ENCODE data around the gene ACAT1. TPM values are rescaled to one million over a fixed set of nuclear protein-coding genes. Genes with fewer than 3 reads are reported as not detected.

Gene ACAT1
- total RNA-seq, 2 donors from 2014 or later, result 42.5 to 68.2 TPM

DNA sequence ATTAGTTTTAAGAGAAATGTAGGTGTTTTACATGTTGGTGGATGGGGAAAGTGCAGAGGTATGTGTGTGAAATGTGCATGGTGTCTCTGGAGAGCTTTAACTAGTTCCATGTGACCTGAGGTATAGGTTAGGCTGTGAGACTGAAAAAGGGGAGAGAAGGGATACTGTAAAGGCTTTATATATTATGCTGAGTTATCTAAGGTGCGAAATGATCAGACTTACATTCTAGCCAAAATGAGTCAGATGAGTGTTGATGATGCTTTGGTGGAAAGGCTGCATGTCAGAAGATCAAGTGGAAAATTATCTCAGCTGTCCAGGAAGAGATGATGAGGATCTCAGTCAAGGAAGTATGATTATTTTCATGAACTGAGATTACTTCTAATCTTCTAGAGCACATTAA, 15.8 kb downstream of the ACAT1 start:
- Histone ChIP-seq H3K27ac (no peak overlapping the region), H3K27me3 (no peaks in the 10 kb centered on the region), H3K4me1 (peaks cover 11% of the 10 kb centered on the region), H3K9me3 (no peaks in the 10 kb centered on the region), H3K4me3 (no peak overlapping the region), H3K36me3 (replicated peaks in 1 of 2; ENCODE audit: insufficient read depth in 1 of 2, low read depth in 2 of 2) (peaks cover 0 to 9% of the 10 kb centered on the region in 2 donors)
- 93 to 96% methylated on average over 1 of the region's 1 CpG for WGBS, 2 donors
- DNase-seq (no peak), ATAC-seq (no peak)
- intact Hi-C loops (cut with DNase I), result no loop called here
- TF ChIP-seq, protein P1, sequence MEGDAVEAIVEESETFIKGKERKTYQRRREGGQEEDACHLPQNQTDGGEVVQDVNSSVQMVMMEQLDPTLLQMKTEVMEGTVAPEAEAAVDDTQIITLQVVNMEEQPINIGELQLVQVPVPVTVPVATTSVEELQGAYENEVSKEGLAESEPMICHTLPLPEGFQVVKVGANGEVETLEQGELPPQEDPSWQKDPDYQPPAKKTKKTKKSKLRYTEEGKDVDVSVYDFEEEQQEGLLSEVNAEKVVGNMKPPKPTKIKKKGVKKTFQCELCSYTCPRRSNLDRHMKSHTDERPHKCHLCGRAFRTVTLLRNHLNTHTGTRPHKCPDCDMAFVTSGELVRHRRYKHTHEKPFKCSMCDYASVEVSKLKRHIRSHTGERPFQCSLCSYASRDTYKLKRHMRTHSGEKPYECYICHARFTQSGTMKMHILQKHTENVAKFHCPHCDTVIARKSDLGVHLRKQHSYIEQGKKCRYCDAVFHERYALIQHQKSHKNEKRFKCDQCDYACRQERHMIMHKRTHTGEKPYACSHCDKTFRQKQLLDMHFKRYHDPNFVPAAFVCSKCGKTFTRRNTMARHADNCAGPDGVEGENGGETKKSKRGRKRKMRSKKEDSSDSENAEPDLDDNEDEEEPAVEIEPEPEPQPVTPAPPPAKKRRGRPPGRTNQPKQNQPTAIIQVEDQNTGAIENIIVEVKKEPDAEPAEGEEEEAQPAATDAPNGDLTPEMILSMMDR (IDR thresholded peaks at IDR 0.05), result no peak
- TF ChIP-seq POLR2A (IDR thresholded peaks at IDR 0.05), result no peak

DNA sequence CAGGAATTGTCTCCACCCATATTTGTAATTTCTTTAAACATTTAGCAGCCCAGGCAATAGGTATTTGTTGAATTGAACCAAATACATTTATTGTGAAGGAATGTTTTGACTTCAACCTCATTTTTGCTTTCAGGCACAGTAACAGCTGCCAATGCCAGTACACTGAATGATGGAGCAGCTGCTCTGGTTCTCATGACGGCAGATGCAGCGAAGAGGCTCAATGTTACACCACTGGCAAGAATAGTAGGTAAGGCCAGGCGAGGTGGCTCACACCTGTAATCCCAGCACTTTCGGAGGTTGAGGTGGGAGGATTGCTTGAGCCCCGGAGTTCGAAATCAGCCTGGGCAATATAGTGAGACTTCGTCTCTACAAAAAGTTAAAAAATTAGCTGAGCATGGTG, 20.9 kb downstream of the ACAT1 start:
- ATAC-seq, result peak; percentile 81
- no peaks in the 10 kb centered on the region for H3K27me3 ChIP-seq
- H3K36me3 ChIP-seq (replicated peaks in 1 of 2; ENCODE audit: insufficient read depth in 1 of 2, low read depth in 2 of 2), result peaks cover 5 to 36% of the 10 kb centered on the region in 2 donors
- WGBS, 2 donors, result 47 to 70% methylated on average over 7 of the region's 7 CpGs
- no peaks in the 10 kb centered on the region for H3K9me3 ChIP-seq
- peak; percentile 58 to 77 (median 68) for DNase-seq
- H3K4me3 ChIP-seq, result no peak overlapping the region
- TF ChIP-seq POLR2A (IDR thresholded peaks at IDR 0.05), result no peak
- TF ChIP-seq, protein P1 (IDR thresholded peaks at IDR 0.05), result no peak
- H3K27ac ChIP-seq, result peak overlapping the region in 1 of 4 donors; percentile 30
- intact Hi-C loops (cut with DNase I), result no loop called here
- peaks cover 7% of the 10 kb centered on the region for H3K4me1 ChIP-seq

DNA sequence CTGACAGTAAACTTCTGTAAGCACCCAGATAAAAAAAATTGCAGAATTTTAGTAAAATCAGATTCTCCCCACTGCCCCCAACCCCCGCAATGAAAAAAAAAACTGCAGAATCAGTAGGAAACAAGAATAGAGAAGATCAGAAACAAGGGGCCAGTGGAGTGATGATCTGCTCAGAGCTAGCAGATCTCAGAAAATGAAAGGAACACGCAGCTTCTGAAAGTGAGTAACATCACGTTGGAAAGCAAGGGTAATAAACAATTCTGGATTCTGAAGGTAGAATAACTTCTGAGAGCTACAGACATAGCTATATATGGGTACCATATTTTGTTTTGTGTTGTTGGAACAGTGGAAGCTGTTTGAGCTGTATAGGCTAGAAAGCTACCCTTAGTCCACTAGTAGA, 23.2 kb downstream of the ACAT1 start:
- no peak overlapping the region for H3K27ac ChIP-seq
- intact Hi-C loops (cut with DNase I), result no loop called here
- H3K27me3 ChIP-seq, result no peaks in the 10 kb centered on the region
- ATAC-seq (no peak), DNase-seq (no peak)
- peaks cover 5 to 42% of the 10 kb centered on the region in 2 donors for H3K36me3 ChIP-seq (replicated peaks in 1 of 2; ENCODE audit: insufficient read depth in 1 of 2, low read depth in 2 of 2)
- H3K9me3 ChIP-seq, result no peaks in the 10 kb centered on the region
- no peak overlapping the region for H3K4me3 ChIP-seq
- H3K4me1 ChIP-seq, result peaks cover 7% of the 10 kb centered on the region
- TF ChIP-seq, protein P1 (IDR thresholded peaks at IDR 0.05), result no peak
- no peak for TF ChIP-seq POLR2A (IDR thresholded peaks at IDR 0.05)
- WGBS, 2 donors, result 91 to 96% methylated on average over 3 of the region's 3 CpGs

DNA sequence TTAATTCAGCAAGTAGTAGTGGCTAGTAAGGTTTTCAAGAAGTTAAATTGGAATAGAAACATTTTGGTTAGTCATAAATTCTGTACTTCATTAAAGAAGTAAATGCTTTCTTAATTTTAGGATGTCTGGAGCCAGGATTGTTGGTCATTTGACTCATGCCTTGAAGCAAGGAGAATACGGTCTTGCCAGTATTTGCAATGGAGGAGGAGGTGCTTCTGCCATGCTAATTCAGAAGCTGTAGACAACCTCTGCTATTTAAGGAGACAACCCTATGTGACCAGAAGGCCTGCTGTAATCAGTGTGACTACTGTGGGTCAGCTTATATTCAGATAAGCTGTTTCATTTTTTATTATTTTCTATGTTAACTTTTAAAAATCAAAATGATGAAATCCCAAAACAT, 25.8 kb downstream of the ACAT1 start:
- H3K27ac ChIP-seq, result no peak overlapping the region
- intact Hi-C loops (cut with DNase I), result no loop called here
- H3K27me3 ChIP-seq, result no peaks in the 10 kb centered on the region
- ATAC-seq, result no peak
- H3K4me3 ChIP-seq, result no peak overlapping the region
- H3K4me1 ChIP-seq, result peaks cover 5% of the 10 kb centered on the region
- DNase-seq, result no peak
- peaks cover 5 to 44% of the 10 kb centered on the region in 2 donors for H3K36me3 ChIP-seq (replicated peaks in 1 of 2; ENCODE audit: insufficient read depth in 1 of 2, low read depth in 2 of 2)
- WGBS, 2 donors, result 57 to 65% methylated on average over 1 of the region's 1 CpG
- H3K9me3 ChIP-seq, result no peaks in the 10 kb centered on the region
- TF ChIP-seq POLR2A (IDR thresholded peaks at IDR 0.05), result no peak
- TF ChIP-seq, protein P1 (IDR thresholded peaks at IDR 0.05), result no peak

DNA sequence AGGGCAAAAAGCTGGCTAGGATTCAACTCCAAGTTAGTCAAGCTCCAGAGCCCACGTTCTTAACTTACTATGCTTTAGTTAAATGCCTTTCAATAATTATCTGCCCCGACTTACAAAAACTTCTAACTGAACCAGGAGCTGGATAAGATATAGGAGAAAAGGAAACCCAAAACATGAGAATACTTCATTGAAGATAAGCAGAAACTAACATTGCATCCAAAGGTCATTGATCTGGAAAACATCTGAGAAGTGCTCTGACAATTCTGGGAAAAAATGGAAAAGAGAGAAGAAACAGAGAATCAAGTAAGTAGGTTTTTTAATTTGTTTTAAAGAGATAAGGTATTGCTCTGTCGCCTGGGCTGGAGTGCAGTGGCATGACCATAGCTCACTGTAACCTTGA, 27.2 kb downstream of the ACAT1 start:
- DNase-seq (no peak), ATAC-seq (no peak)
- Histone ChIP-seq H3K4me1 (no peaks in the 10 kb centered on the region), H3K9me3 (no peaks in the 10 kb centered on the region), H3K27ac (peak overlapping the region in 1 of 4 donors; percentile 10), H3K36me3 (replicated peaks in 1 of 2; ENCODE audit: insufficient read depth in 1 of 2, low read depth in 2 of 2) (peaks cover 5 to 38% of the 10 kb centered on the region in 2 donors), H3K4me3 (no peak overlapping the region), H3K27me3 (no peaks in the 10 kb centered on the region)
- WGBS, 2 donors, result 26 to 30% methylated on average over 3 of the region's 3 CpGs
- intact Hi-C loops (cut with DNase I), result no loop called here
- TF ChIP-seq POLR2A (IDR thresholded peaks at IDR 0.05), result no peak
- TF ChIP-seq, protein P1 (IDR thresholded peaks at IDR 0.05), result no peak
